ENCODE measurements around the gene RNF14.

- TF ChIP-seq CTCF (IDR thresholded peaks at IDR 0.05; ENCODE audit: low read length): no peak
- no peak for TF ChIP-seq EZH2 (IDR thresholded peaks at IDR 0.05; ENCODE audit: borderline replicate concordance, low read length)
Measured at GRCh38 chr5:142015781-142016533, 47.1 kb downstream of the RNF14 start.

Measured in OCI-LY1 (cell line).